ENCODE data around the gene OR4K15. TPM values are rescaled to one million over a fixed set of nuclear protein-coding genes. Genes with fewer than 3 reads are reported as not detected.

The OR4K15 gene
- total RNA-seq, 3 donors from 2014 or later: not detected

Other genes with a start within 250 kb of the OR4K15 start
- not detected for gene OR4Q3, start 232.0 kb upstream of the OR4K15 start, total RNA-seq
- gene OR4M1, start 202.1 kb upstream of the OR4K15 start, total RNA-seq: not detected
- gene OR4N2, start 171.8 kb upstream of the OR4K15 start, total RNA-seq: not detected
- not detected for gene OR4K2, start 100.4 kb upstream of the OR4K15 start, total RNA-seq
- not detected for gene OR4K5, start 55.0 kb upstream of the OR4K15 start, total RNA-seq
- gene OR4K1, start 44.7 kb upstream of the OR4K15 start, total RNA-seq: not detected
- gene OR4Q2, start 26.6 kb downstream of the OR4K15 start, total RNA-seq: not detected
- gene OR4K14, start 43.7 kb downstream of the OR4K15 start, total RNA-seq: not detected
- not detected for gene OR4K13, start 60.4 kb downstream of the OR4K15 start, total RNA-seq
- gene OR4L1, start 84.5 kb downstream of the OR4K15 start, total RNA-seq: not detected
- gene OR4K17, start 135.1 kb downstream of the OR4K15 start, total RNA-seq: not detected
- not detected for gene OR4N5, start 163.2 kb downstream of the OR4K15 start, total RNA-seq
- not detected for gene OR11G2, start 215.3 kb downstream of the OR4K15 start, total RNA-seq
- gene OR11H6, start 248.1 kb downstream of the OR4K15 start, total RNA-seq: not detected